ENCODE data around the gene ADCY1.
"Not testable (repeated sequence)": the region's sequence is repeated elsewhere in the genome, so short reads cannot be mapped to it uniquely, and the experiment has no call there.

Gene ADCY1

GRCh38 chr7:45768516-45769394 is 194.6 kb downstream of the ADCY1 start:
- not testable (repeated sequence) for FAIRE-seq

GRCh38 chr7:45769626-45770025 is 195.5 kb downstream of the ADCY1 start:
- FAIRE-seq: not testable (repeated sequence)
